GM12878 (cell line): ENCODE results near the gene SLCO2A1.

Source experiments
- ATF2 ChIP-seq: IDR thresholded peaks from 2 replicates; pipeline ENCODE4 v1.6.1; 2012; ENCODE audit warnings: low read length, inconsistent platforms
- BACH1 ChIP-seq: fragments of 450-650 bp; IDR thresholded peaks from 2 replicates; pipeline ENCODE4 v1.6.1; 2017; ENCODE audit warnings: mild to moderate bottlenecking, borderline replicate concordance
- CTCF ChIP-seq, 3 experiments: IDR thresholded peaks in 2 of 3; conservative IDR thresholded peaks in 1 of 3; 2 replicates each; pipeline ENCODE4 v1.5.1; 2011; ENCODE audit warnings: low read depth in 3 of 3, low read length in 3 of 3, mild to moderate bottlenecking in 3 of 3, control low read depth in 2 of 3, moderate library complexity in 2 of 3, inconsistent platforms in 1 of 3, mixed read lengths in 1 of 3; ENCODE audit not compliant: control insufficient read depth in 2 of 3, insufficient read depth in 1 of 3; ENCODE audit errors: extremely low read depth in 1 of 3
- EP300 ChIP-seq, 2 experiments: fragments of 150-350 bp in 1 of 2; IDR thresholded peaks; 2 replicates each; pipeline ENCODE4 v1.6.1; 2011 to 2012; ENCODE audit warnings: low read depth in 2 of 2, low read length in 2 of 2, borderline replicate concordance in 1 of 2, improper control_type of control experiment in 1 of 2, inconsistent platforms in 1 of 2; ENCODE audit not compliant: control insufficient read depth in 1 of 2
- NFYB ChIP-seq: IDR thresholded peaks from 2 replicates; pipeline ENCODE4 v1.6.1; 2011; ENCODE audit warnings: low read depth, mild to moderate bottlenecking, low read length, improper control_type of control experiment, moderate library complexity; ENCODE audit not compliant: insufficient read depth
- POLR2AphosphoS5 ChIP-seq: IDR thresholded peaks from 2 replicates; pipeline ENCODE4 v1.6.1; 2011; ENCODE audit warnings: mild to moderate bottlenecking, low read length, inconsistent platforms
- RAD21 ChIP-seq: IDR thresholded peaks from 2 replicates; pipeline ENCODE4 v1.6.1; 2011; ENCODE audit warnings: mild to moderate bottlenecking, low read depth, low read length, moderate library complexity; ENCODE audit not compliant: insufficient read depth
- TCF3 ChIP-seq: IDR thresholded peaks from 2 replicates; pipeline ENCODE4 v1.6.1; 2012; ENCODE audit warnings: low read depth, mild to moderate bottlenecking, low read length, borderline replicate concordance; ENCODE audit not compliant: insufficient read depth
- ZNF217 ChIP-seq: fragments of 450-650 bp; IDR thresholded peaks from 2 replicates; pipeline ENCODE4 v1.6.1; 2017; ENCODE audit warnings: antibody characterized with exemption, mild to moderate bottlenecking

- no peak for TF ChIP-seq NFYB
- TF ChIP-seq CTCF (IDR thresholded peaks at IDR 0.05 in 2 of 3, conservative IDR thresholded peaks at IDR 0.05 in 1 of 3; ENCODE audit: control insufficient read depth in 2 of 3, extremely low read depth in 1 of 3, insufficient read depth in 1 of 3, low read depth in 3 of 3, low read length in 3 of 3) = no peak
- TF ChIP-seq TCF3 = no peak
- no peak for TF ChIP-seq RAD21
- TF ChIP-seq EP300 (IDR thresholded peaks at IDR 0.05; ENCODE audit: borderline replicate concordance in 1 of 2, control insufficient read depth in 1 of 2, low read depth in 2 of 2, low read length in 2 of 2) = no peak
- no peak for TF ChIP-seq POLR2AphosphoS5
- TF ChIP-seq BACH1 = no peak
- no peak for TF ChIP-seq ATF2
- TF ChIP-seq ZNF217 = no peak
These were observed 31.0 kb upstream of the SLCO2A1 start for GRCh38 chr3:134060561-134061385.
